GM06990 (cell line): Measurements from ENCODE around the gene HEPACAM.

Experiments
- DNase-seq: peaks from one replicate; pipeline ENCODE4 v3.0.0-alpha.2; 2011; ENCODE audit not compliant: insufficient read length; ENCODE audit errors: extremely low read depth
- H3K27me3 ChIP-seq: replicated peaks from 2 replicates; pipeline ENCODE4 v1.6.0; 2011; ENCODE audit warnings: low read length; ENCODE audit not compliant: control insufficient read depth, insufficient read depth
- H3K36me3 ChIP-seq: 2 replicates; pipeline ENCODE4 v1.5.1; 2011; ENCODE audit warnings: low read length; ENCODE audit not compliant: control insufficient read depth, insufficient read depth
- H3K4me3 ChIP-seq: replicated peaks from 2 replicates; pipeline ENCODE4 v1.5.1; 2011; ENCODE audit warnings: low read depth, mild to moderate bottlenecking, control low read depth, low read length
- TF ChIP-seq, protein P1 (sequence below): IDR thresholded peaks from 2 replicates; pipeline ENCODE4 v1.5.1; 2011; ENCODE audit warnings: low read length, control low read depth, mild to moderate bottlenecking, inconsistent platforms; ENCODE audit not compliant: insufficient read depth, poor library complexity, severe bottlenecking

Gene HEPACAM

GRCh38 chr11:124946735-124947141 is 10.9 kb upstream of the HEPACAM start:
- DNase-seq, result no peak
- Histone ChIP-seq H3K27me3 (no peaks in the 10 kb centered on the region), H3K4me3 (no peak overlapping the region), H3K36me3 (no peaks in the 10 kb centered on the region)
- TF ChIP-seq, protein P1, sequence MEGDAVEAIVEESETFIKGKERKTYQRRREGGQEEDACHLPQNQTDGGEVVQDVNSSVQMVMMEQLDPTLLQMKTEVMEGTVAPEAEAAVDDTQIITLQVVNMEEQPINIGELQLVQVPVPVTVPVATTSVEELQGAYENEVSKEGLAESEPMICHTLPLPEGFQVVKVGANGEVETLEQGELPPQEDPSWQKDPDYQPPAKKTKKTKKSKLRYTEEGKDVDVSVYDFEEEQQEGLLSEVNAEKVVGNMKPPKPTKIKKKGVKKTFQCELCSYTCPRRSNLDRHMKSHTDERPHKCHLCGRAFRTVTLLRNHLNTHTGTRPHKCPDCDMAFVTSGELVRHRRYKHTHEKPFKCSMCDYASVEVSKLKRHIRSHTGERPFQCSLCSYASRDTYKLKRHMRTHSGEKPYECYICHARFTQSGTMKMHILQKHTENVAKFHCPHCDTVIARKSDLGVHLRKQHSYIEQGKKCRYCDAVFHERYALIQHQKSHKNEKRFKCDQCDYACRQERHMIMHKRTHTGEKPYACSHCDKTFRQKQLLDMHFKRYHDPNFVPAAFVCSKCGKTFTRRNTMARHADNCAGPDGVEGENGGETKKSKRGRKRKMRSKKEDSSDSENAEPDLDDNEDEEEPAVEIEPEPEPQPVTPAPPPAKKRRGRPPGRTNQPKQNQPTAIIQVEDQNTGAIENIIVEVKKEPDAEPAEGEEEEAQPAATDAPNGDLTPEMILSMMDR, result no peak

DNA sequence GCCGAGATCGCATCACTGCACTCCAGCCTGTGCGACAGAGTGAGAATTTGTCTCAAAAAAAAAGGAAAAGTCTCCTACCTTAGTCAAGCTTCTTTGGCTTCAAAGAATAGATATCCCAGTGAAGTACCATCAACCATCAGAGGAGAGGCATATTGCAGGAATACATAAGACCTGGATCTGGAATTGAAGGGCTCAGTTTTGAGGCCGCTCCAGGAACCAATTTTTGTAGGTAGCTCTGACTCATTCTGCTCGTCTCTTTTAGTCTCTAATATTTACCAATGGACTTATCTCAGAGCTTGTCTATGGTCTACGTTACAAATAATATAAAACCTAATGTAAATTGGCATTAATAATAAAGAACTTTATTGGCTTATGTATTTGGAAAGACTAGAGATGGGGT is 10.0 kb upstream of the HEPACAM start:
- no peak for DNase-seq
- no peaks in the 10 kb centered on the region for H3K27me3 ChIP-seq
- TF ChIP-seq, protein P1, result no peak

GRCh38 chr11:124944565-124944964 is 8.7 kb upstream of the HEPACAM start:
- TF ChIP-seq, protein P1, result no peak
- no peaks in the 10 kb centered on the region for H3K36me3 ChIP-seq
- H3K4me3 ChIP-seq, result no peak overlapping the region
- H3K27me3 ChIP-seq, result no peaks in the 10 kb centered on the region
- DNase-seq, result no peak

More for the DNA sequence above, 10.0 kb upstream of the HEPACAM start:
- Histone ChIP-seq H3K4me3 (no peak overlapping the region), H3K36me3 (no peaks in the 10 kb centered on the region)

GRCh38 chr11:124943741-124944140 is 7.9 kb upstream of the HEPACAM start:
- Histone ChIP-seq H3K36me3 (no peaks in the 10 kb centered on the region), H3K27me3 (no peaks in the 10 kb centered on the region), H3K4me3 (no peak overlapping the region)
- DNase-seq, result no peak
- TF ChIP-seq, protein P1, result no peak

DNA sequence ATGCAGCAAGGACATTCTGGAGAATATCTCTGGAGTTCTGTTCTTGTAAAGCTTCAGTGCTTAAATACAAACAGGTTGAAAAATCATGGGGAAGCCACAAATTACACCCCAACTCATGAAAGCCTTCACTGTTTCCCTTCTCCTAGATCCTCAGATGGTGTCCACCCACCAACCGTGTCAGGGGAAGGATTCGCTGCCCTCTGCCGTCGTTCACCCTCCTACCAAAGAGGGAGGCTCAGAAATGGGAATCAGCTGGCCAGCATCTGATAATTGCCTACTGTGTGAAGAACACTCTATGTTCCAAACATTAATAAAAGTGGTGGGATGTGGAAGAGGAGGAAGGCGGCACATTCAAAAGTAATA is 7.4 kb upstream of the HEPACAM start:
- Histone ChIP-seq H3K27me3 (no peaks in the 10 kb centered on the region; the same call in 1 of the 2 replicates), H3K4me3 (no peak overlapping the region), H3K36me3 (no peaks in the 10 kb centered on the region)
- TF ChIP-seq, protein P1, result no peak
- no peak for DNase-seq
